ENCODE results near the gene ACHE. TPM values are rescaled to one million over a fixed set of nuclear protein-coding genes. Genes with fewer than 3 reads are reported as not detected.
A peak's percentile ranks its signal among the peaks of the same experiment; 100 is the strongest.
"Not testable (repeated sequence)": the region's sequence is repeated elsewhere in the genome, so short reads cannot be mapped to it uniquely, and the experiment has no call there.

ACHE gene
- total RNA-seq, 1 experiment from 2014 or later = not detected

GRCh38 chr7:100863406-100863950 is 32.2 kb downstream of the ACHE start:
- peak; percentile 98 for DNase-seq (ENCODE audit: low read depth)

GRCh38 chr7:100861616-100861985 is 34.1 kb downstream of the ACHE start:
- DNase-seq (ENCODE audit: low read depth) = no peak

DNA sequence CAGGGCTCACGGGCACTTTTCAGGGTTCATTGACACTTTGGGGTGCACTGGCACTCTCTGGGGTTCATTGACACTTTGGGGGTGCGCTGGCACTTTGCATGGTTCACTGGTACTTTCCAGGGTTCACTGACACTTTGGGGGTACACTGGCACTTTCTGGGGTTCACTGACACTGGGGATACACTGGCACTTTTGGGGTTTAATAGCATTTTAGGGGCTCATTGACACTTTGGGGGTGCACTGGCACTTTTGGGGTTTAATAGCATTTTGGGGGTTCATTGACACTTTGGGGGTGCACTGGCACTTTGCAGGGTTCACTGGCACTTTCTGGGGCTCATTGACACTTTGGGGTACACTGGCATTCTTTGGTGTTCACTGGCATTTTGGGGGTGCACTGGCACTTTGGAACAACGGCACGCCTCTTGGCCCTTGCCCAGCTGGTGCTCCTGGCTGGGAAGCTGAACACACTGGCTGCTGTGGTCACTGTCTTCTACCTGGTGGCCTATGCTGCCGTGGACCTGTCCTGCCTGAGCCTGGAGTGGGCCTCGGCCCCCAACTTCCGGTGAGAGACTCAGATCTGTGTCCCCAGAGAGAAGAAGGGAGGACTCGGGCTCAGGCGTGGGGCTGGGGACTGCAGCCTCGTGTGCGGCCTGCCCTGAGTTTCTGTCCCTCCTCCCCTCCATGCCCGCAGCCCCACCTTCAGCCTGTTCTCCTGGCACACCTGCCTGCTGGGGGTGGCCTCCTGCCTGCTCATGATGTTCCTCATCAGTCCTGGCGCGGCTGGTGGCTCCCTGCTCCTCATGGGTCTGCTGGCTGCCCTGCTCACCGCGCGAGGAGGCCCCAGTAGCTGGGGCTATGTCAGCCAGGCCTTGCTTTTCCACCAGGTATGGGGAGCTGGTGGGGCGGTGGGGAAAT is 34.7 kb downstream of the ACHE start:
- DNase-seq (ENCODE audit: low read depth) = no peak

DNA sequence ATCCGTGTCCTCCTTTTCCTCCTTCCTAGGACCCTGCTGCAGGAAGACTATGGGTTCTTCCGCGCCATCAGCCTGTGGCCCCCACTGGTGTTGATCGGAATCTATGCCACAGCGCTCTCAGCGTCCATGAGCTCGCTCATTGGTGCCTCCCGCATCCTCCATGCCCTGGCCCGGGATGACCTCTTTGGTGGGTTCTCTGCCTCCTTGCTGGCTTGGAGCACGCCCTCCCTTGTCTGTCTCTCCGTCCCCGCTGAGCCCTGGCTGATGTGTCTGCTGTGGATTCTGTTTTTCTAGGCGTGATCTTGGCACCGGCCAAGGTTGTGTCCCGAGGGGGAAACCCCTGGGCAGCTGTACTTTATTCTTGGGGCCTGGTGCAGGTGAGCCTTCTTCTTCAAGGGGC is 35.8 kb downstream of the ACHE start:
- no peak for DNase-seq (ENCODE audit: low read depth)

GRCh38 chr7:100856871-100857282 is 38.8 kb downstream of the ACHE start:
- DNase-seq (ENCODE audit: low read depth) = no peak

DNA sequence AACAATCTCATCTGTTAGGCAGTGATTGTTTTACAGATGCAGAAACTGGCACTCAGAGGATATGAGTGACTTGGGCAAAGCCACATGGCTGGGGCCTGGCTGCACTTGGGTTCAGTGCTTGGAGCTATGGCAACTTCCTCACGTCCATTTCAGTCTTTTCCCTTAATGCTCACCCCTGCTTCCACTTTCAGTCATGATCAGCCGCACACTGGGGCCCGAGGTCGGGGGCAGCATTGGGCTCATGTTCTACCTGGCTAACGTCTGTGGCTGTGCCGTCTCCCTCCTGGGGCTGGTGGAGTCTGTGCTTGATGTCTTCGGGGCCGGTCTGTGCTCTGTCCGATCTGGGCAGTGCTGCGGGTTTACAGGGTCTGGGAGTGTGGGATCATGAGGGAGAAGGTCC is 40.2 kb downstream of the ACHE start:
- no peak for DNase-seq (ENCODE audit: low read depth)

DNA sequence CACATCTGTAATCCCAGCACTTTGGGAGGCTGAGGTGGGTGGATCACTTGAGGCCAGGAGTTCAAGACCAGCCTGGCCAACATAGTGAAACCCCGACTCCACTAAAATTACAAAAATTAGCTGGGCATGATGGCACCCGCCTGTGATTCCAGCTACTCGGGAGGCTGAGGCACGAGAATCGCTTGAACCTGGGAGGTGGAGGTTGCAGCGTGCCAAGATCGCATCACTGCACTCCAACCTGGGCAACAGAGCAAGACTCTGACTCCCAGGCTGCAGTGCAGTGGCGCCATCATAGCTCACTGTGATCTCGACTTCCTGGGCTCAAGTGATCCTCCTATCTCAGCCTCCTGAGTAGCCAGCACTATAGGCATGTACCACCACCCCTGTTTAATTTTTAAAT is 40.8 kb downstream of the ACHE start:
- not testable (repeated sequence) for DNase-seq (ENCODE audit: low read depth)

DNA sequence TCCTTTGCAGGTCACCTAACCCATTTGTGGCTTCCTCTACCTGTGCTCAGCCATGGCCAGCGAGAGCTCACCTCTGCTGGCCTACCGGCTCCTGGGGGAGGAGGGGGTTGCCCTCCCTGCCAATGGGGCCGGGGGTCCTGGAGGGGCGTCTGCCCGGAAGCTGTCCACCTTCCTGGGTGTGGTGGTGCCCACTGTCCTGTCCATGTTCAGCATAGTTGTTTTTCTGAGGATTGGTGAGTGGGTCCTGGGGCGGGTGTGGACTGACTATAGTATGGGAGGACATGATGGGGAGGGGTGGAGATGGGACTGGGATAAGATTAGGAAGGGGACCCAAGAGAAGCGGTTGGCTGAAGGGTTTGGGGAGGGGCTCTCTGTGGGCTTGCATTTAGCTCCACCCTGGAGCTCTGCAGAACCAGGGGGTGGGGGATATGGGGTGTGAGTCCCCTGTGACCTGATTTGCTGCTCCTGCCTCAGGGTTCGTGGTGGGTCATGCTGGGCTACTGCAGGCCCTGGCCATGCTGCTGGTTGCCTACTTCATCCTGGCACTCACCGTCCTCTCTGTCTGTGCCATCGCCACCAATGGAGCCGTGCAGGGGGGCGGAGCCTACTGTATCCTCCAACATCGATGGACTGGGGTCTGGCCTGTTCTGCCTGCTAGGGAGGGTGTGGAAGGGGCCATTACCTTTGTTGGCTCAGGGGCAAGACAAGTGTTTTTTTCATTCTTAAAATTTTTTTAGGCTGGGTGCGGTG is 41.4 kb downstream of the ACHE start:
- DNase-seq (ENCODE audit: low read depth) = no peak

GRCh38 chr7:100852048-100852872 is 43.4 kb downstream of the ACHE start, which contains the start of gene SLC12A9:
Gene SLC12A9, plus strand, starts transcription at chr7:100852713. Its CDS starts 1,485 bp downstream, at chr7:100854198.
- DNase-seq (ENCODE audit: low read depth) = peak; percentile 87

DNA sequence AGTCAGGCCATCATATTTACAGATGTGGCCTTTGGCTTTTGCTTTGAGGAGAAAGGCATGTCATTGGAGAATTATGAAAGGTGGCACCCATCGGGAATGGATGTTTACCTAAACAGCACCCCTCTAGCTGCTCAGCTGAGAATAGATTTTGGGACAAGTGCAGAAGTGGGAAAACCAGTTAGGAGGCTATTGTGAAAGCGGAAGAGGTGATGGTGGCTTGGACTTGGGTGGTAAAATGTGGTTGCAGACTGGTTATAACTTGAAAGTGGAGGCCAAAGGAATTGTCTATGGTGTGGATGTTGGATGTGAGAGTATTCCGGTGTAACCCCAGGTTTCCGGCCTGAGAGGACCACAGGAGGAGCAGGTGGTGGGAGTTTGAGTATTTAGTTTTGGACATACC is 48.3 kb downstream of the ACHE start:
- DNase-seq (ENCODE audit: low read depth) = no peak

GRCh38 chr7:100840470-100841100 is 55.1 kb downstream of the ACHE start:
- no peak for DNase-seq (ENCODE audit: low read depth)

Other genes with a start within 250 kb of the ACHE start
- gene ACTL6B, start 239.4 kb downstream of the ACHE start, total RNA-seq (2014; rRNA removed; shearing (Covaris generic)) = not detected in 2 replicates
- gene GNB2, start 222.1 kb downstream of the ACHE start, total RNA-seq (2014; rRNA removed; shearing (Covaris generic)) = 88.6 and 151 TPM in 2 replicates
- 4.0 and 12.2 TPM in 2 replicates for gene GIGYF1, start 201.6 kb downstream of the ACHE start, total RNA-seq (2014; rRNA removed; shearing (Covaris generic))
- 55.9 and 69.5 TPM in 2 replicates for gene POP7, start 189.8 kb downstream of the ACHE start, total RNA-seq (2014; rRNA removed; shearing (Covaris generic))
- gene EPO, start 175.4 kb downstream of the ACHE start, total RNA-seq (2014; rRNA removed; shearing (Covaris generic)) = not detected in 2 replicates
- not detected in 2 replicates for gene ZAN, start 162.3 kb downstream of the ACHE start, total RNA-seq (2014; rRNA removed; shearing (Covaris generic))
- 26.3 and 36.8 TPM in 2 replicates for gene EPHB4, start 68.4 kb downstream of the ACHE start, total RNA-seq (2014; rRNA removed; shearing (Covaris generic))
- gene SLC12A9, start 43.2 kb downstream of the ACHE start, total RNA-seq (2014; rRNA removed; shearing (Covaris generic)) = 6.2 and 17.2 TPM in 2 replicates
- gene TRIP6, start 28.5 kb downstream of the ACHE start, total RNA-seq (2014; rRNA removed; shearing (Covaris generic)) = 80.1 and 106 TPM in 2 replicates
- 50.8 and 73.9 TPM in 2 replicates for gene SRRT, start 20.8 kb downstream of the ACHE start, total RNA-seq (2014; rRNA removed; shearing (Covaris generic))
- gene UFSP1, start 6.2 kb downstream of the ACHE start, total RNA-seq (2014; rRNA removed; shearing (Covaris generic)) = 0.91 and 1.3 TPM in 2 replicates
- not detected in 2 replicates for gene MUC3A, start 53.6 kb upstream of the ACHE start, total RNA-seq (2014; rRNA removed; shearing (Covaris generic))
- gene MUC12, start 73.7 kb upstream of the ACHE start, total RNA-seq (2014; rRNA removed; shearing (Covaris generic)) = 1.4 and 4.5 TPM in 2 replicates
- not detected in 2 replicates for gene MUC17, start 124.2 kb upstream of the ACHE start, total RNA-seq (2014; rRNA removed; shearing (Covaris generic))
- 4.2 and 11.9 TPM in 2 replicates for gene TRIM56, start 189.6 kb upstream of the ACHE start, total RNA-seq (2014; rRNA removed; shearing (Covaris generic))
- 102 and 119 TPM in 2 replicates for gene SERPINE1, start 231.2 kb upstream of the ACHE start, total RNA-seq (2014; rRNA removed; shearing (Covaris generic))

Data from M059J (cell line).